Measurements from ENCODE around the gene SMAD3.

Gene SMAD3

GRCh38 chr15:67049351-67050044, 15.9 kb upstream of the SMAD3 start:
- H3K27ac ChIP-seq (ENCODE audit: extremely low read depth, low read depth, low read length), result peak overlapping the region; percentile 77
- H3K4me3 ChIP-seq (ENCODE audit: low read depth, low read length), result no peak overlapping the region
- CTCF ChIA-PET, result interaction anchor here (0.6 to 2.1 kb wide), 9 partner anchors 19 to 446 kb away, joined by 3 to 10 read pairs (median 3); no protein-coding TSS in a partner anchor
- no peaks in the 10 kb centered on the region for H3K9me3 ChIP-seq (ENCODE audit: control insufficient read depth, insufficient read depth, low read depth, low read length)
- no peaks in the 10 kb centered on the region for H3K36me3 ChIP-seq (ENCODE audit: control insufficient read depth in 2 of 2, insufficient read depth in 1 of 2, low read length in 2 of 2)
- POLR2A ChIA-PET, result interaction anchor here (0.7 to 2.1 kb wide), 11 partner anchors 13 to 205 kb away, joined by 3 to 18 read pairs (median 4); partner anchors contain the start of genes AAGAB, IQCH and SMAD3
- peaks cover 23% of the 10 kb centered on the region for H3K4me1 ChIP-seq (ENCODE audit: control insufficient read depth, insufficient read depth, low read length)
- TF ChIP-seq REST (tag by site-specific recombination; IDR thresholded peaks at IDR 0.05) (no peak), ZNF518A (tag by site-specific recombination; conservative IDR thresholded peaks at IDR 0.05; ENCODE audit: low read depth) (peak; percentile 28; the same call in 1 of the 2 replicates), SP7 (tag by site-specific recombination; IDR thresholded peaks at IDR 0.05) (peak; percentile 87), SCRT1 (tag by site-specific recombination; IDR thresholded peaks at IDR 0.05; ENCODE audit: borderline replicate concordance) (no peak), ZNF830 (tag by site-specific recombination; IDR thresholded peaks at IDR 0.05; ENCODE audit: low read depth) (no peak), HOXA7 (CRISPR knock-in tag; IDR thresholded peaks at IDR 0.05; ENCODE audit: borderline replicate concordance) (no peak), ZNF473 (tag by site-specific recombination; IDR thresholded peaks at IDR 0.05) (0 out of 2 replicates have a peak, but pooled peaks have one; percentile 9), KLF17 (tag by site-specific recombination; IDR thresholded peaks at IDR 0.05) (peak; percentile 93), PRDM10 (tag by site-specific recombination; IDR thresholded peaks at IDR 0.05) (peak; percentile 20; the same call in 1 of the 2 replicates), ZNF704 (tag by site-specific recombination; IDR thresholded peaks at IDR 0.05) (no peak), PBX3 (CRISPR knock-in tag; IDR thresholded peaks at IDR 0.05) (no peak), MYNN (tag by site-specific recombination; IDR thresholded peaks at IDR 0.05; ENCODE audit: borderline replicate concordance) (no peak), ZNF585B (tag by site-specific recombination; IDR thresholded peaks at IDR 0.05) (no peak), ZNF398 (tag by site-specific recombination; IDR thresholded peaks at IDR 0.05) (peak; percentile 77), ZFP37 (tag by site-specific recombination; IDR thresholded peaks at IDR 0.05) (peak; percentile 72; the same call in 1 of the 2 replicates), ZSCAN4 (tag by site-specific recombination; IDR thresholded peaks at IDR 0.05) (peak; percentile 31; the same call in 1 of the 2 replicates)
